Activated CD4-positive, alpha-beta memory T cell treated with anti-CD3 and anti-CD28 coated beads for 36 hours (primary cell): ENCODE results near the gene DPH1. TPM values are rescaled to one million over a fixed set of nuclear protein-coding genes. Genes with fewer than 3 reads are reported as not detected.

Experiments
- CTCF ChIA-PET: fragments of 350-600 bp; sonication (Branson Sonifier 250); formaldehyde crosslinking; loops from one replicate; lab custom pipeline; 2021; ENCODE audit warnings: antibody characterized with exemption, inconsistent platforms; lab: Charles Lee
- POLR2A ChIA-PET: fragments of 350-600 bp; sonication (Branson Sonifier 250); formaldehyde crosslinking; loops from one replicate; lab custom pipeline; 2021; ENCODE audit warnings: antibody characterized with exemption; lab: Charles Lee
- DNase-seq: peaks from one replicate; pipeline ENCODE4 v3.0.0-alpha.2; 2020
- H3K27ac Mint-ChIP-seq: one replicate; pipeline ENCODE4 v1.8.0; 2021; ENCODE audit warnings: mixed read lengths
- H3K27me3 Mint-ChIP-seq: one replicate; pipeline ENCODE4 v1.8.0; 2021; ENCODE audit warnings: mixed read lengths
- H3K36me3 Mint-ChIP-seq: one replicate; pipeline ENCODE4 v1.8.0; 2021; ENCODE audit warnings: mixed read lengths
- H3K4me1 Mint-ChIP-seq: one replicate; pipeline ENCODE4 v1.8.0; 2021; ENCODE audit warnings: low read depth, mixed read lengths
- H3K4me3 Mint-ChIP-seq: one replicate; pipeline ENCODE4 v1.8.0; 2021; ENCODE audit warnings: mild to moderate bottlenecking, mixed read lengths
- H3K9me3 Mint-ChIP-seq: one replicate; pipeline ENCODE4 v1.8.0; 2021; ENCODE audit warnings: mixed read lengths
- intact Hi-C: fragments of 100-400 bp; cut with micrococcal nuclease; formaldehyde crosslinking; loops from one replicate; pipeline ENCODE4 v1.15.1; 2023
- total RNA-seq, 2 experiments: library from RNA; stranded (reverse); gene quantifications; one replicate each; pipeline ENCODE4 v1.2.3, GENCODE V29; 2021

The DPH1 gene
- total RNA-seq, 2 experiments from 2014 or later = 29.4 to 31.1 TPM

DNA sequence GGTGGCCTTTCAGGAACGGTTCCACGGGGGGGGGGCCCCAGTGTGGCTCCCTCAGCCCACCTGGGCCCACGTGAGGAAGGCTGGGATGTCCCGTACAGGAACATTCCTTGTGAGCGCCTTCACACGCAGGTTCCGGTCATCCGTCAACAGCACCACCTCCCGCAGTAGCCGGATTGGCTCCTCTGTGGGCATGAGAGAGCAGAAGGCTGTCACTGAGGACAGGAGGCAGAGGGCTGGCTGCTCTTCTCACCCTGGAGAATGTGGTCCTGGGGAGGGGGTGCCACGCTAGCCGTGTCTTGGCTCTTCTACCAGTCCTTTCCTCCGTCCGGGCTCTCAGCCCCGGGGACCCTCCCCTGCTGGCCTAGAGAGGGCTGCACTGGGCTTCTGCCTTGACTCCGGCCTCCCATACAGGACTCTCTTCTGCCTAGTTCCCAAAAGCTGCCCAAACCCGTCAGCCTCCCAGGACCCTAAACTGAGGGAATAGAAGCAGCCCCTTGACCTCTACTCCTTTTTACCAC lies 31.5 kb downstream of the DPH1 start:
- H3K27ac Mint-ChIP-seq = no peak overlapping the region
- POLR2A ChIA-PET = no interaction called here

GRCh38 chr17:2062571-2063183 lies 32.7 kb downstream of the DPH1 start:
- ChIA-PET CTCF (interaction anchor here (0.7 kb wide), 1 partner anchor 674 kb away, joined by 3 read pairs; no protein-coding TSS in a partner anchor), POLR2A (no interaction called here)
- no peak overlapping the region for H3K27ac Mint-ChIP-seq
- H3K27me3 Mint-ChIP-seq = peaks cover 5% of the 10 kb centered on the region
- DNase-seq = no peak
- H3K9me3 Mint-ChIP-seq = no peaks in the 10 kb centered on the region
- H3K36me3 Mint-ChIP-seq = peaks cover 64% of the 10 kb centered on the region
- H3K4me1 Mint-ChIP-seq = peaks cover 12% of the 10 kb centered on the region
- intact Hi-C loops = no loop called here
- H3K4me3 Mint-ChIP-seq = no peak overlapping the region

More for the DNA sequence above, 31.5 kb downstream of the DPH1 start:
- Mint-ChIP-seq H3K4me1 (peaks cover 12% of the 10 kb centered on the region), H3K36me3 (peaks cover 58% of the 10 kb centered on the region), H3K27me3 (peaks cover 5% of the 10 kb centered on the region), H3K4me3 (no peak overlapping the region), H3K9me3 (no peaks in the 10 kb centered on the region)
- intact Hi-C loops = no loop called here
- CTCF ChIA-PET = no interaction called here
- no peak for DNase-seq

- peaks cover 16% of the 10 kb centered on the region for H3K4me1 Mint-ChIP-seq
- no peak overlapping the region for H3K27ac Mint-ChIP-seq
- peaks cover 68% of the 10 kb centered on the region for H3K36me3 Mint-ChIP-seq
- no peaks in the 10 kb centered on the region for H3K9me3 Mint-ChIP-seq
- no peak overlapping the region for H3K4me3 Mint-ChIP-seq
- ChIA-PET POLR2A (interaction anchor here (2.0 kb wide), 1 partner anchor 8 kb away, joined by 12 read pairs; the partner anchor contains the start of gene HIC1), CTCF (interaction anchor here (0.7 to 8.3 kb wide), 5 partner anchors 7 to 674 kb away, joined by 3 to 122 read pairs (median 5); partner anchors contain the start of gene HIC1)
- peaks cover 3% of the 10 kb centered on the region for H3K27me3 Mint-ChIP-seq
- DNase-seq = no peak
- intact Hi-C loops = no loop called here
Measured at GRCh38 chr17:2063261-2064146, 33.6 kb downstream of the DPH1 start.

- peaks cover 5% of the 10 kb centered on the region for H3K27me3 Mint-ChIP-seq
- no peak for DNase-seq
- H3K4me3 Mint-ChIP-seq = no peak overlapping the region
- no peak overlapping the region for H3K27ac Mint-ChIP-seq
- peaks cover 74% of the 10 kb centered on the region for H3K36me3 Mint-ChIP-seq
- POLR2A ChIA-PET = interaction anchor here (2.0 kb wide), 1 partner anchor 8 kb away, joined by 12 read pairs; the partner anchor contains the start of gene HIC1
- intact Hi-C loops = no loop called here
- H3K4me1 Mint-ChIP-seq = peaks cover 22% of the 10 kb centered on the region
- CTCF ChIA-PET = interaction anchor here (1.1 to 8.3 kb wide), 5 partner anchors 8 to 181 kb away, joined by 3 to 122 read pairs (median 5); partner anchors contain the start of gene HIC1
- no peaks in the 10 kb centered on the region for H3K9me3 Mint-ChIP-seq
Measured at GRCh38 chr17:2064147-2064489, 34.2 kb downstream of the DPH1 start.

DNA sequence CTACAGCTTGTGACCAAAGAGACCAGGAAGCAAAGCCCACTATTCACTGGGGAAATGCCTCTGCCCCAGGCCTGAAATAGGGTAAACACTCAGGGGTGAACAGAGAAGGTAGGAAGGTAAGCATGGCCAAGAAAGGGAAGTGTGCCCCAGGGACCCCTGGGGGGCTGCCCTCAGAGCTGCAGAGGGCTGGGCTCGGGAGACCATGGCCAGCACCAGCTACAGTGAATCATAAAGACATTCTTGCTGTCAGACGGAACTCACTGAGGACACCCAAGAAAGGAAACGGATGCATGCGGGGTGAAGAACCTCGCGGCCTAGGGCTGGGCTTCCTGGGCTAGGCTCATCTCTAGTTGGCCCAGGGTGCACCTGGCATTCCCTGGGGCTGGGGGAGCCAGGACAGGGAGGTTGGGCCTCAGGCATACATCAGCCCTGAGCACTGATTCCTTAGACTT lies 34.6 kb downstream of the DPH1 start:
- peaks cover 25% of the 10 kb centered on the region for H3K4me1 Mint-ChIP-seq
- peaks cover 73% of the 10 kb centered on the region for H3K36me3 Mint-ChIP-seq
- peaks cover 3% of the 10 kb centered on the region for H3K27me3 Mint-ChIP-seq
- H3K27ac Mint-ChIP-seq = no peak overlapping the region
- ChIA-PET POLR2A (interaction anchor here (2.0 kb wide), 1 partner anchor 9 kb away, joined by 12 read pairs; the partner anchor contains the start of gene HIC1), CTCF (interaction anchor here (1.0 to 8.3 kb wide), 7 partner anchors 8 to 181 kb away, joined by 3 to 122 read pairs (median 5); partner anchors contain the start of gene HIC1)
- intact Hi-C loops = no loop called here
- H3K4me3 Mint-ChIP-seq = no peak overlapping the region
- DNase-seq = no peak
- no peaks in the 10 kb centered on the region for H3K9me3 Mint-ChIP-seq

GRCh38 chr17:2064980-2065785 lies 35.2 kb downstream of the DPH1 start:
- intact Hi-C loops = no loop called here
- peak; percentile 89 for DNase-seq
- H3K9me3 Mint-ChIP-seq = no peaks in the 10 kb centered on the region
- CTCF ChIA-PET = interaction anchor here (0.7 to 8.3 kb wide), 9 partner anchors 9 to 180 kb away, joined by 3 to 122 read pairs (median 5); partner anchors contain the start of gene HIC1
- H3K4me1 Mint-ChIP-seq = peaks cover 29% of the 10 kb centered on the region
- H3K27me3 Mint-ChIP-seq = peaks cover 2% of the 10 kb centered on the region
- H3K27ac Mint-ChIP-seq = no peak overlapping the region
- POLR2A ChIA-PET = interaction anchor here (2.0 kb wide), 1 partner anchor 9 kb away, joined by 12 read pairs; the partner anchor contains the start of gene HIC1
- H3K36me3 Mint-ChIP-seq = peaks cover 76% of the 10 kb centered on the region
- H3K4me3 Mint-ChIP-seq = no peak overlapping the region

- Mint-ChIP-seq H3K27me3 (peaks cover 2% of the 10 kb centered on the region), H3K4me1 (peaks cover 36% of the 10 kb centered on the region), H3K9me3 (no peaks in the 10 kb centered on the region), H3K27ac (no peak overlapping the region), H3K4me3 (no peak overlapping the region), H3K36me3 (peaks cover 70% of the 10 kb centered on the region)
- DNase-seq = no peak
- ChIA-PET CTCF (interaction anchor here (1.2 to 8.3 kb wide), 4 partner anchors 9 to 179 kb away, joined by 5 to 122 read pairs (median 20); partner anchors contain the start of gene HIC1), POLR2A (interaction anchor here (1.1 to 2.0 kb wide), 2 partner anchors 10 to 11 kb away, joined by 4 to 12 read pairs; partner anchors contain the start of gene HIC1)
- intact Hi-C loops = no loop called here
Measured at GRCh38 chr17:2065949-2066400, 36.0 kb downstream of the DPH1 start.

GRCh38 chr17:2067048-2067561 lies 37.2 kb downstream of the DPH1 start:
- ChIA-PET POLR2A (interaction anchor here (1.1 to 5.7 kb wide), 2 partner anchors 12 to 21 kb away, joined by 4 to 82 read pairs; partner anchors contain the start of gene HIC1), CTCF (interaction anchor here (4.3 to 8.3 kb wide), 2 partner anchors 11 to 178 kb away, joined by 36 to 122 read pairs; partner anchors contain the start of gene HIC1)
- H3K9me3 Mint-ChIP-seq = no peaks in the 10 kb centered on the region
- peaks cover 70% of the 10 kb centered on the region for H3K36me3 Mint-ChIP-seq
- peaks cover 2% of the 10 kb centered on the region for H3K27me3 Mint-ChIP-seq
- peak overlapping the region; percentile 24 for H3K4me3 Mint-ChIP-seq
- DNase-seq = no peak
- intact Hi-C loops = no loop called here
- no peak overlapping the region for H3K27ac Mint-ChIP-seq
- peaks cover 47% of the 10 kb centered on the region for H3K4me1 Mint-ChIP-seq

DNA sequence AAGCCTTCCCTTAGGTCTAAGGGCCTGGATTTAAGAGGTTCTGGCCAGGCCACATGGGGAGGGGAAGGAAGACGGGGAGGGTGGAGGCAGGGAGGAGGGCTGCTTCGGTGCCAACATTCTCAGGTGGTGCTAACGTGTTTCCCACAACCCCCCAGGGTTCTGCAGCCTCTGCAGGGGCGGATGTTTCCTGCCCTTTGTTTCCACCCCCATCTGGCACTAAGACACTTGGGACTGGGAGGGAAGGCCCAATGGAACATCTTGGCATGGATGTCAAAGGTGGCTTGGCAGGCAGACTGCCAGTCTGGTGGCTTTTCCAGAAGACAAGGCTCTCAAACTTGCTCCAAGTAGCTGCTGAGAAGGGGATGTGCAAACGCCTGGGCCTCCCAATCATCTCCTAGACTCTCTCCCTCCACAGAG lies 37.7 kb downstream of the DPH1 start:
- intact Hi-C loops = no loop called here
- H3K9me3 Mint-ChIP-seq = no peaks in the 10 kb centered on the region
- peaks cover 2% of the 10 kb centered on the region for H3K27me3 Mint-ChIP-seq
- ChIA-PET POLR2A (interaction anchor here (5.7 kb wide), 1 partner anchor 20 kb away, joined by 82 read pairs; no protein-coding TSS in a partner anchor), CTCF (interaction anchor here (3.4 to 8.3 kb wide), 3 partner anchors 11 to 178 kb away, joined by 28 to 122 read pairs (median 36); partner anchors contain the start of gene HIC1)
- H3K27ac Mint-ChIP-seq = no peak overlapping the region
- peaks cover 49% of the 10 kb centered on the region for H3K4me1 Mint-ChIP-seq
- peak overlapping the region; percentile 24 for H3K4me3 Mint-ChIP-seq
- no peak for DNase-seq
- peaks cover 70% of the 10 kb centered on the region for H3K36me3 Mint-ChIP-seq

DNA sequence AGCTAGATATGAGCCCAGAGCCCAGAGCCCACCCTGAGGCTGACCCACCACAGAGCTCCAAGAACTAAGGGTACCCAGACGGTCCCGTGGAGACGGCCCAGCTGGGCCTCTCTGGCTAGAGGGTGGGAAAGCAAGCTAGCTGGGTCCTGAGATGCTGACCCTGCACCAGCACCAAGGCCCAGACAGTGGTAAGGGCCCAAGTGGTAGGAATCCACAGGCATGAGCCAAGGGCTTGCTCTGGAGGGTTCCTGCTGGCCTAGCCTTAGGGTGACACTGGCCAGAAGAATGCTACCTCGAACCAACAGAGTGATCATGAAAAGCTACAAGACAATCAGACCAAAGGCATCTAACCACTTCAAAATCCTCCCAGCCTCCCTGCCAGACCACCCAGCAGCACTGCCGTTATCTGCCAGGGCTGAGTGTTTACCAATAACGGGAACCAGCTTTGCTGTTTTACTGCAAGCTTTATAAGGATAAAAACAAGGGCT lies 38.1 kb downstream of the DPH1 start:
- Mint-ChIP-seq H3K27me3 (peaks cover 2% of the 10 kb centered on the region), H3K4me3 (peak overlapping the region; percentile 57), H3K27ac (peak overlapping the region; percentile 93), H3K9me3 (no peaks in the 10 kb centered on the region), H3K36me3 (peaks cover 71% of the 10 kb centered on the region), H3K4me1 (peaks cover 49% of the 10 kb centered on the region)
- POLR2A ChIA-PET = interaction anchor here (0.6 to 5.7 kb wide), 3 partner anchors 10 to 20 kb away, joined by 3 to 82 read pairs (median 9); no protein-coding TSS in a partner anchor
- no peak for DNase-seq
- CTCF ChIA-PET = interaction anchor here (1.1 to 8.3 kb wide), 5 partner anchors 12 to 177 kb away, joined by 3 to 122 read pairs (median 6); partner anchors contain the start of gene HIC1
- intact Hi-C loops = no loop called here
